GM19240 (cell line): Measurements from ENCODE around the gene MAGEA11.
"Not testable (repeated sequence)": the region's sequence is repeated elsewhere in the genome, so short reads cannot be mapped to it uniquely, and the experiment has no call there.

ENCODE experiments used
- DNase-seq: peaks from one replicate; pipeline ENCODE4 v3.0.0; 2011; ENCODE audit warnings: low spot score; ENCODE audit not compliant: insufficient read length

MAGEA11 gene

GRCh38 chrX:149717803-149718202 is 5.9 kb downstream of the MAGEA11 start:
- DNase-seq, result no peak

- no peak for DNase-seq
These were observed 6.9 kb downstream of the MAGEA11 start for GRCh38 chrX:149718757-149719156.

- DNase-seq, result no peak
These were observed 8.3 kb downstream of the MAGEA11 start for GRCh38 chrX:149720021-149720689.

GRCh38 chrX:149721241-149721640 is 9.4 kb downstream of the MAGEA11 start:
- DNase-seq, result not testable (repeated sequence)

- no peak for DNase-seq
These were observed 9.9 kb downstream of the MAGEA11 start for GRCh38 chrX:149721778-149722177.

DNA sequence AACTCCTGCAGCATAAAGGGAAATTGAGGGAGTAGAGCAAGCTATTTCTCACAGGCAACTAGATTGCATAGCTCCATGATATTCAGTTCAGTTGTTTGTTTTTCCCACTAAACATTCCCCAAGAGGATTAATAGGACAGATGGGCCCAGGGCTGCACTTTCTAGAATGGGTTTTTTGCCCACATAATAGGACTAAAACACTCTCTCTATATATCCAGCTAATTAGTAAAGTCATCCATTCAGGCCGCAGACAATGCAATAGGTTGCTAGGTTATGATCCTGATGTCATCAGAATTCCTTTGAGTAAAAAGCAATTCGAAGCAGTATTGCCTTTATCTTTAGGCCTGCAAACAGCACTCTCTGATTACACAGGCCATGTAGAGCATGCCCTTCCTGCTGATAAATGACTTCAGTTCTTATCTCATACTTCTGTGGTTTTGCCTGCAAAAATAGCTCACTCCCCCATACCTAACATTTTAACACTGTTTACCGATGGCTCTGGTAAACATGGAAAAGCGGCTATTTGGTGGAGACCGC is 11.8 kb downstream of the MAGEA11 start:
- DNase-seq, result not testable (repeated sequence)

DNA sequence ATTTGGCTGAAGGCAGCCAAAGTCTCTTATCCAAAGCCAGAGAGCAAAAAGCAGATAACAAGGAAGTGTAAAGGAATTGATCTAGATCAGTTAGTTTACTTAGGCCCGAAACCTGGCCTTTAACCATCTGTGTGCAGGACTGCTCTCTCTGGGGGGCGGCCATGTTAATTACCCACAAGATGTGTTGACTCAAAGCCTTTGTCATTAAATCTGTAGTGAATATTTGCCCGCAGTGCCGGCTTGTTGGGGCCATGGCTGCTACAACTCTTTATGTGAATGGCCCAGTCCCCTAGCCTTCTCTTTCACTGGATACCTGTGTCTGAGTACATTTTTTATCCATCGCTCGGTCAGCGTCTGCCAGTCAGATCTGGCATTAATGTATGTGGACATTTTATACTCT is 15.4 kb downstream of the MAGEA11 start:
- DNase-seq, result not testable (repeated sequence)

GRCh38 chrX:149742269-149742668 is 30.4 kb downstream of the MAGEA11 start:
- DNase-seq, result not testable (repeated sequence)

DNA sequence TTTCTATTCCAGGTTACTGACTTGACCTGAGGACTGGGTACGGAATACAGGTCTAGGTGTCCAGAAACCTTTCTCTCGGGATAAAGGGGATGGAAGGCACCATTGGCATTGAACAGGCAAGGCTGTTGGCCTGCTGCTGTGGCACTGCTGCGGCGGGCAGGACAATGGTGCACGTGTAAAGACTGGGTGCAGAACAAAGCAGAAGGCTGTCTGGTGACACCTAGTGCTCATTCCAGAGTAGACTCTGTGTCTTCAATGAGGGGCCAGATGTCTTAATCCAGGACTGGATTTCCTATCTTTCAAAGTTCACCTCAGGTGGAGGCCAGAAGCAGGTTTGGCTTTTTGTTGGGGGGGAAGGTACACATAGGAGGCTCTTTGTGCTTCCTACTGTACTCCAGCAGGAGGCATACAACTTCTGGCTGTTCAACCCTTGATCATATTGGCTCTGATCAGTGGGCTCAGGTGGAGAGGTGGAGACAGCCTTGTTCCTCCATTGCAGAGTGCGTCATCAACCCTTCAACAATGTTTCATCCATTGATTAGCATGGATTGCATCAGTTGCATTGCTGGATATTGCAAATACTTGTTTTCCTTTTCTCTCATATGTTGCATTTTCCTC is 34.6 kb downstream of the MAGEA11 start:
- DNase-seq, result not testable (repeated sequence)

GRCh38 chrX:149757206-149758067 is 45.6 kb downstream of the MAGEA11 start:
- no peak for DNase-seq

- DNase-seq, result no peak
These were observed 46.3 kb downstream of the MAGEA11 start for GRCh38 chrX:149758068-149758714.

DNA sequence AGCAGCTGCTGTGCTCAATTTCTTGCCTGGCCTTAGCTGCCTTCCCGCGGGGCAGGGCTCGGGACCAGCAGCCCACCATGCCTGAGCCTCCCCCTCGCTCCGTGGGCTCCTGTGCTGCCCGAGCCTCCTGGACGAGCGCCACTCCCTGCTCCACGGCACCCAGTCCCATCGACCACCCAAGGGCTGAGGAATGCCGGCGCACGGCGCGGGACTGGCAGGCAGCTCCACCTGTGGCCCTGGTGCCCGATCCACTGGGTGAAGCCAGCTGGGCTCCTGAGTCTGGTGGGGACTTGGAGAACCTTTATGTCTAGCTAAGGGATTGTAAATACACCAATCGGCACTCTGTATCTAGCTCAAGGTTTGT is 46.8 kb downstream of the MAGEA11 start:
- DNase-seq, result not testable (repeated sequence)

DNA sequence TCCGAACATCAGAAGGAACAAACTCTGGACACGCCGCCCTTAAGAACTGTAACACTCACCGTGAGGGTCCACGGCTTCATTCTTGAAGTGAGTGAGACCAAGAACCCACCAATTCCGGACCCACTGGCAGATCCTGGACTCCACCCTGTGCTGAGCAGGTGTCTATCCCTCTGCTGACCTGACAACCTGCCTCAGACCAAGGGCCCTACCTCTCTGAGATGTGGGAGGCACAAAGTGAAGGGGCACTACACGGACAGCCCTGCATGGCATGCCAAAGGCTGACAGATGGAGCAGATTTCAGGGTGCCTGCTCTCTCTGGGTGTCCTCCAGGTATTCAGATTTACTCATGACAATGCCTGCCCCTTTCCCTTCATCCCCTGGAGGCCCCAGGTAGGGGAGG is 48.0 kb downstream of the MAGEA11 start:
- no peak for DNase-seq

- no peak for DNase-seq
These were observed 49.1 kb downstream of the MAGEA11 start for GRCh38 chrX:149760965-149761364.

GRCh38 chrX:149761858-149762674 is 50.2 kb downstream of the MAGEA11 start:
- not testable (repeated sequence) for DNase-seq

- DNase-seq, result no peak
These were observed 51.1 kb downstream of the MAGEA11 start for GRCh38 chrX:149762696-149763614.
